Stimulated activated CD4-positive, alpha-beta T cell treated with anti-CD3 and anti-CD28 coated beads, Interleukin-4, amount 100 ng/mL, for 48 hours (primary cell): ENCODE measurements around the gene PSMB2.

Experiments
- DNase-seq, 2 donors: peaks; one replicate each; pipeline ENCODE4 v3.0.0-alpha.2; 2020; ENCODE audit warnings: low read depth in 2 of 2

Gene PSMB2

GRCh38 chr1:35556484-35557117 lies 84.7 kb downstream of the PSMB2 start:
- no peak for DNase-seq

DNA sequence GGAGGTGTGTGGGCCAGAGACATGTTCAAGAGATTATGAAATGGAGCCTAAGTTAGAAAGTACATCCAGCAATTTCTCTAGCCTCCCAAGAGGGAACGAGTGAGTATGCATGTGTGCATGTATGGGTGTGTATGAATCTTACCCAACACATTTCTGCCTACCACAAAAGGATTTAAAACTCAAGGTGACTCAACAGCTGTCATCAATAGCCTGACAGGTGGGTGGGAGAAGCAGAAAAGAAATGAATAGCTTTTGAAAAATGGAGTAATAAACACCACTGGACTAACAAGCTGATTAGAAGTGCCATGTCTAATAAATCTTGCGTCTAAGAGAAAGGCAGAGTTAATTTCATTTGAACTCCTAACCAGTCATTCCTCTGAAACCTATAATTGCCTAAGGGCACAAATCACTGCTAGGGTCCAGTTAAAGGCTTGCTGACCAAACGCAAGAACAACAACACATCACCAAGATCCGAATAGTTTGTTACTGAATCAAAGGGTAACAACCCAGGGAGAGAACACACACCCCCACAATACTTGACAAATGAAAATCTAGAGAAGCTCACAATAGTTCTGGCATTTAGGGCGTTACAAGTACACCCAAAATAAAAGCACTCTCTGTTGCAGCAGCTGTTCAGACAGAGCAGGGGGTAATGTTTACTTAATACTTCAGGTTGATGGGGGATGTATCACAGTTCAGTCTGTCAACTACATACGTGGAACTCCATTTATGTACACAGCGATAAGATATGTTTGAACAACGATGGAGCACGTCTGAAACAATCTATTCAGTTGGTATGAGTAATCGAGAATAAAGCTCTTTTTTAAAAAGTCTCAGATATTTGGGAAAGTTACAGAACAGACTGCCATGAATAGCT lies 85.5 kb downstream of the PSMB2 start:
- no peak for DNase-seq

DNA sequence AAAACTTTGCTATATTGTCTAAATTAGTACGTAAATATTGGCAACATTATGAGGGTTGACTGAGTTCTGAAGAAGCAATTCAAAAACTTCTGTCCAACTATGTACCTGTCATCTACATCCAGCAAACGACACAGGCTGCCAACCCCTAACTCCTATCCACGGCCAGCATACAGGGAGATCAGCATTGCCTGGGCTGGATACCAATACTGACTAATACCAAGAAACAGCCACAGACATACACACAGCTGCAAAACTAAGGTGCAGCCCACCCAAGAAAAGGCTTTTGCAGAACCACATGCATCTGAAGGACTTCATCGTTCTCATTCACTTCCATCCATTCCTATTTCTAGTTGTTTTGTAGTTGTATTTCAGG lies 86.1 kb downstream of the PSMB2 start:
- DNase-seq: no peak

- DNase-seq: no peak
Measured at GRCh38 chr1:35554266-35555211, 86.8 kb downstream of the PSMB2 start.

GRCh38 chr1:35553851-35554250 lies 87.5 kb downstream of the PSMB2 start:
- DNase-seq: no peak
